IPS-15b (cell line): ENCODE results near the gene AP2B1.

ENCODE experiments used
- H3K27me3 ChIP-seq: one replicate; pipeline ENCODE4 v1.6.1; 2013; ENCODE audit warnings: low read length; ENCODE audit not compliant: control insufficient read depth, insufficient read depth
- H3K36me3 ChIP-seq: one replicate; pipeline ENCODE4 v1.6.1; 2013; ENCODE audit warnings: low read length; ENCODE audit not compliant: control insufficient read depth, insufficient read depth
- H3K4me1 ChIP-seq: one replicate; pipeline ENCODE4 v1.6.1; 2013; ENCODE audit warnings: mild to moderate bottlenecking, low read length; ENCODE audit not compliant: control insufficient read depth, insufficient read depth
- H3K4me3 ChIP-seq: one replicate; pipeline ENCODE4 v1.5.1; 2013; ENCODE audit warnings: low read depth, low read length
- H3K9ac ChIP-seq: one replicate; pipeline ENCODE4 v1.6.1; 2013; ENCODE audit warnings: low read depth, mild to moderate bottlenecking, low read length
- H3K9me3 ChIP-seq: one replicate; pipeline ENCODE4 v1.6.1; 2013; ENCODE audit warnings: mild to moderate bottlenecking, low read length; ENCODE audit not compliant: control insufficient read depth, insufficient read depth

AP2B1 gene

GRCh38 chr17:35708149-35708548 lies 121.0 kb downstream of the AP2B1 start:
- Histone ChIP-seq H3K9me3 (no peaks in the 10 kb centered on the region), H3K4me1 (no peaks in the 10 kb centered on the region), H3K36me3 (peaks cover 4% of the 10 kb centered on the region), H3K27me3 (no peaks in the 10 kb centered on the region), H3K9ac (no peak overlapping the region), H3K4me3 (no peak overlapping the region)

DNA sequence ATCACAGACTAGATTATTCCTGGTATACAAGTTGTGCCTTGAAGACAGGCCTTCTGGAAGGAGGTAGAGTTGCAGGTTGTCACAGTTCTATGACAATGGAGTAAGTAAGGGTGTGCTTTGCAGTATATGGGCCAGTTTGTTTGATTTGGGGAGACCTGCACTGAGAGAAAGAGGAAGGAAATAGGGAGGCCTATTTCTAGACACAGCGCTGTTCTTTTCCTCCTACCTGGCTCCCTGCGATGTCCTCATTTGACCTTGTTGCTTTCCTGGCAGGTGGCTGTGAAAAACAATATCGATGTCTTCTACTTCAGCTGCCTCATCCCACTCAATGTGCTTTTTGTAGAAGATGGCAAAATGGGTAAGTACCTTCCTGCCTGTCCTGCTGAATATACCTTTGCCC lies 121.8 kb downstream of the AP2B1 start:
- Histone ChIP-seq H3K9ac (no peak overlapping the region), H3K36me3 (peaks cover 4% of the 10 kb centered on the region), H3K9me3 (no peaks in the 10 kb centered on the region)

GRCh38 chr17:35709874-35710273 lies 122.8 kb downstream of the AP2B1 start:
- no peak overlapping the region for H3K9ac ChIP-seq
- no peak overlapping the region for H3K4me3 ChIP-seq
- H3K36me3 ChIP-seq: peaks cover 4% of the 10 kb centered on the region
- H3K4me1 ChIP-seq: no peaks in the 10 kb centered on the region
- no peaks in the 10 kb centered on the region for H3K27me3 ChIP-seq
- no peaks in the 10 kb centered on the region for H3K9me3 ChIP-seq

More for the DNA sequence above, 121.8 kb downstream of the AP2B1 start:
- H3K27me3 ChIP-seq: no peaks in the 10 kb centered on the region
- no peaks in the 10 kb centered on the region for H3K4me1 ChIP-seq
- H3K4me3 ChIP-seq: no peak overlapping the region

- Histone ChIP-seq H3K9ac (no peak overlapping the region), H3K36me3 (peaks cover 4% of the 10 kb centered on the region), H3K4me3 (no peak overlapping the region), H3K4me1 (no peaks in the 10 kb centered on the region), H3K27me3 (no peaks in the 10 kb centered on the region), H3K9me3 (no peaks in the 10 kb centered on the region)
Observed at GRCh38 chr17:35710950-35711349, 123.8 kb downstream of the AP2B1 start.

DNA sequence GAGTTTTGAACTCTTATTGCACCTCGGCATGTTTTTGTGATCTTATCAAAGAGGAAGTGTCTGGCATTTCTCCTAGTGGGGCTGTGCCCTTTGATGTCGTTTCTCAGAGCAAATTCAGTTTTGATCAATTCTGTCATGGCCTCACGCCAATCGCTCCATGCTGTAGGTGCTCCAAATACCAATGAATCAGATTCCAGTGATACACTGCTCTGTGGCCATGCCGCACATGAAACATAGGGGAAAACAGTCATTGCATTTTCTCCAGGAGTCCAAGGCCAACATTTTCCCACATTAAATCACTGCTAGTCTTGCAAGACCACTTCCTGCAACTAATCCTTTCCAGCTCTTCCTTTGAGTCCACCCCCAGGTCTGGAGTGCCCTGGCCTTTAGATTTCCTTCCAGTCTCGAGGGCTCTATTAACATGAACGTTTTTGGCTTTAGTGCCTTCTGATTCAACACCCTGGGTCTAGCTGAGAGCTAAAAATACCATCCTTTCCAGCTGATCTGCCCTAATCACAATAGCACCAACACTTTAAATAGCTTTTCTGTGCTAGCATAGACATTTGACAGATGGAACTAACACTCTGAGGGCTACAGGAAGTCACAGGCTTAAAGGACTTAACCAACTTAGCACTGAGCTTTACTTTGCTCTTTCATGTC lies 126.1 kb downstream of the AP2B1 start:
- Histone ChIP-seq H3K9me3 (no peaks in the 10 kb centered on the region), H3K4me1 (no peaks in the 10 kb centered on the region), H3K27me3 (no peaks in the 10 kb centered on the region), H3K4me3 (no peak overlapping the region), H3K9ac (no peak overlapping the region), H3K36me3 (peaks cover 9% of the 10 kb centered on the region)

DNA sequence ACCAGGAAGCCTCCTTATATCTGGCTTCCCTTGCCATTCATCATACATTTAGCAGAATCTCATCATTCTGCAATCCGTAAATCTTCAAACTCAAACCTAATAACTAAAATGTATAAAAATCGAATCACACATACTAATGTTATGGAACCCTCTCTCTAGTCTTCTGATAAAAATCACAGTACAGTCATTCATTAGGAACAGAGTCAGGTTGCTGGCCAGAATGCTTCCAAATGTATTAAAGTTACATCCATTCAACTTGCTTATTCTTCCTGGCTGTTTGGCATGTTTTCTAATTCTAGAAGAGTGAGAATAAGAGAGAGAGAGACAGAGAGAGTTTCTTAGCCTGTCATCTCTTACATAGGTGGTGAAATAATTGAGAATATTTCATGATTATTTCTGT lies 127.9 kb downstream of the AP2B1 start:
- Histone ChIP-seq H3K36me3 (peaks cover 9% of the 10 kb centered on the region), H3K27me3 (no peaks in the 10 kb centered on the region), H3K4me1 (no peaks in the 10 kb centered on the region), H3K4me3 (no peak overlapping the region), H3K9me3 (no peaks in the 10 kb centered on the region), H3K9ac (no peak overlapping the region)

DNA sequence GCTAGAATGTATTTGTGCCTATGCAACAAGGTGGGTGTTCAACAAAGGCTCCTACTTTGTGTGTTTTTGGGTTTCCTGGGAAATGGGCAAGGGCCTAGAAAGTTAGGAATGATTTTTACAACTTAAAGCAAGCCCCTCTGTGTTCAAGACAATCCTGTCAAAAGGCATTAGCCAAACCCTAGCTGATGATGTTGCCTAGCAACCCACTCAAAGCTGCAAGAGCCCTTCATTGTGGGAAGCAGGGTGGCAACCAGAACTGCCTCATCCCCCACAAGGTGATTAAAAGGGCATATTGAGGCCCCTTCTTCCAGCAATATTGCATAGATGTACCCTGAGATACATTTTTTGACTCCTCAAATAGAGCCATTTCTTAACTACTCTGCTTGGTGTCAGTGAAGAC lies 128.3 kb downstream of the AP2B1 start:
- peaks cover 7% of the 10 kb centered on the region for H3K36me3 ChIP-seq
- no peaks in the 10 kb centered on the region for H3K27me3 ChIP-seq
- no peaks in the 10 kb centered on the region for H3K9me3 ChIP-seq

GRCh38 chr17:35716173-35716572 lies 129.1 kb downstream of the AP2B1 start:
- Histone ChIP-seq H3K9me3 (no peaks in the 10 kb centered on the region), H3K4me3 (no peak overlapping the region), H3K27me3 (no peaks in the 10 kb centered on the region), H3K9ac (no peak overlapping the region), H3K36me3 (peaks cover 5% of the 10 kb centered on the region), H3K4me1 (no peaks in the 10 kb centered on the region)

More for the DNA sequence above, 128.3 kb downstream of the AP2B1 start:
- no peak overlapping the region for H3K4me3 ChIP-seq
- no peak overlapping the region for H3K9ac ChIP-seq
- H3K4me1 ChIP-seq: no peaks in the 10 kb centered on the region

GRCh38 chr17:35716897-35717465 lies 129.9 kb downstream of the AP2B1 start:
- Histone ChIP-seq H3K4me1 (no peaks in the 10 kb centered on the region), H3K36me3 (peaks cover 5% of the 10 kb centered on the region), H3K4me3 (no peak overlapping the region), H3K27me3 (no peaks in the 10 kb centered on the region), H3K9me3 (no peaks in the 10 kb centered on the region), H3K9ac (no peak overlapping the region)

- Histone ChIP-seq H3K27me3 (no peaks in the 10 kb centered on the region), H3K9me3 (no peaks in the 10 kb centered on the region), H3K4me1 (no peaks in the 10 kb centered on the region), H3K36me3 (peaks cover 5% of the 10 kb centered on the region), H3K4me3 (no peak overlapping the region), H3K9ac (no peak overlapping the region)
Observed at GRCh38 chr17:35717475-35717874, 130.4 kb downstream of the AP2B1 start.

DNA sequence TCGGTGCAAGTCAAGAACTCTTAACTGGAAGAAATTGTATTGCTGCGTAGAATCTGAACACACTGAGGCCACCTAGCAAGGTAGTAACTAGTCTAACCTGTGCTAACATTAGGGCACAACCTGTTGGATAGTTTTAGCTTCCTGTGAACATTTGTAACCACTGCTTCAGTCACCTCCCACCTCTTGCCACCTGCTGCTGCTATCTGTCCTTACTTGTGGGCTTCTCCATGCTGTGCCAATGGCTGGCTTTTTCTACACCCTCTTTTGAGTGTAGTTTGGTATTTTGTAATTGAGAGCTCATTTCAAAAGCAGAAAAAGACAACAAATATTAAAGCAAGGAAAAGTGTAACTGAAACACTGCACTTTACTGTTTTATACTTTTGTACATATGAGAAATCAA lies 136.6 kb downstream of the AP2B1 start:
- Histone ChIP-seq H3K4me1 (peaks cover 5% of the 10 kb centered on the region), H3K36me3 (peaks cover 13% of the 10 kb centered on the region), H3K9ac (no peak overlapping the region), H3K27me3 (no peaks in the 10 kb centered on the region), H3K9me3 (no peaks in the 10 kb centered on the region), H3K4me3 (no peak overlapping the region)

GRCh38 chr17:35725058-35725457 lies 137.9 kb downstream of the AP2B1 start:
- Histone ChIP-seq H3K4me1 (peaks cover 14% of the 10 kb centered on the region), H3K36me3 (peaks cover 13% of the 10 kb centered on the region), H3K9me3 (no peaks in the 10 kb centered on the region), H3K9ac (no peak overlapping the region), H3K4me3 (no peak overlapping the region), H3K27me3 (no peaks in the 10 kb centered on the region)
